Skeletal muscle satellite cell (primary cell): ENCODE results near the gene RNGTT.

ENCODE experiments used
- H3K27me3 ChIP-seq: 2 replicates; pipeline ENCODE4 v1.7.0; 2013; ENCODE audit warnings: low read length; ENCODE audit not compliant: control insufficient read depth, insufficient read depth
- H3K36me3 ChIP-seq: 2 replicates; pipeline ENCODE4 v1.7.0; 2013; ENCODE audit warnings: mild to moderate bottlenecking, control low read depth, low read length; ENCODE audit not compliant: insufficient read depth
- H3K4me1 ChIP-seq: 2 replicates; pipeline ENCODE4 v1.7.0; 2013; ENCODE audit warnings: low read length; ENCODE audit not compliant: control insufficient read depth, insufficient read depth
- H3K4me2 ChIP-seq: 2 replicates; pipeline ENCODE4 v1.7.0; 2013; ENCODE audit warnings: mild to moderate bottlenecking, low read length
- H3K4me3 ChIP-seq: 2 replicates; pipeline ENCODE4 v1.7.0; 2013; ENCODE audit warnings: low read length
- H3K9ac ChIP-seq: 2 replicates; pipeline ENCODE4 v1.7.0; 2013; ENCODE audit warnings: mild to moderate bottlenecking, low read depth, low read length, moderate library complexity
- H3K9me3 ChIP-seq: replicated peaks from 2 replicates; pipeline ENCODE4 v1.7.0; 2013; ENCODE audit warnings: mild to moderate bottlenecking, control low read depth, low read length

RNGTT gene

GRCh38 chr6:88899569-88900316 is 63.7 kb downstream of the RNGTT start:
- Histone ChIP-seq H3K9me3 (no peaks in the 10 kb centered on the region), H3K4me3 (no peak overlapping the region), H3K4me1 (no peaks in the 10 kb centered on the region), H3K36me3 (peaks cover 2% of the 10 kb centered on the region), H3K27me3 (no peaks in the 10 kb centered on the region), H3K9ac (no peak overlapping the region), H3K4me2 (no peak overlapping the region)

GRCh38 chr6:88895911-88896310 is 67.5 kb downstream of the RNGTT start:
- Histone ChIP-seq H3K9ac (no peak overlapping the region), H3K36me3 (no peaks in the 10 kb centered on the region), H3K4me3 (no peak overlapping the region)

DNA sequence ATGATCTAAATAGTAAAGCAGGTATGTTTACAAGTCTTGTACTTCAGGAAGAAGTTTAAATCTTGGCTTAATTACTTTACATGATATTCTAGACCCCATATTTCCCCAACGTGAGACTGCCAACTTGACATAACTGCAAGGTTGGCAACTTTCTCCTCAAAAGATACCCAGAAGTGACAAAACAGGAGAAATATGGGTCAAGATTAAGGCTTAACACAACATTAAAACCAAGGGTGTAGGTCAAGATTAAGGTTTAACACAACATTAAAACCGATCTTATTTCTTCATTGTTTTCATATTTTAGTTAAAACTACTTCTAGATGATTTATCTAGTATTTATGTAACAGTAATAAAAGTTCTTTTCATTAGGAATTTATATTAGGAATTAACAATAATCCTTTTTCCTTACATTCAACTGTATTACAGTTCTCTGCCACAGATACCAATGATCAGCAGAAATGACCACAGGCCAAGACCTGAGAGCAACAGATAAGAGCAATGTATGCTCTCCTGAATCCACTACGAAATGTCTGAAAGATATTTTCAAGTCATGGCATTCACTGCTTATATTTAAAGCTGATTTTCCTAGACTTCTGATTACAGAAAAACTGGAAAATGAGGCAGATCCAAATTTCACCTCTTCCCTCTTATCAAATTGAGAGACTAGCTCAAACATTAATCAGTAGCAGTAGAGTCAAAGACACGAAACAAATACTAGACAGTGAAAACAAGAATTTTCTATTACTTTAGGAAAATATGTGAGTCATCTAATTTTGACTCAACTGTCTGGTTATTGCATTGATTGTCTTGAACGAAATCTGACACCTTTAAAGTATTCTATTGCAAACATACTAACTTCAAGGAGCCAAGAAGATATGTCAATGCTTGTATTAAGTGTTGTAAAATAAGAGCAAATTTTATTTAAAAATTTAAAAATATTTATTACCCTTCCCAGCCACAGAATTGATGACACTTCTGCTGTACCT is 72.3 kb downstream of the RNGTT start:
- Histone ChIP-seq H3K4me3 (no peak overlapping the region), H3K9me3 (no peaks in the 10 kb centered on the region), H3K4me1 (peaks cover 6% of the 10 kb centered on the region), H3K27me3 (no peaks in the 10 kb centered on the region), H3K9ac (no peak overlapping the region), H3K36me3 (no peaks in the 10 kb centered on the region), H3K4me2 (no peak overlapping the region)

More at GRCh38 chr6:88895911-88896310, 67.5 kb downstream of the RNGTT start:
- no peaks in the 10 kb centered on the region for H3K9me3 ChIP-seq
- no peaks in the 10 kb centered on the region for H3K27me3 ChIP-seq
- H3K4me1 ChIP-seq = peaks cover 6% of the 10 kb centered on the region
- H3K4me2 ChIP-seq = no peak overlapping the region

- Histone ChIP-seq H3K9me3 (no peaks in the 10 kb centered on the region), H3K27me3 (no peaks in the 10 kb centered on the region), H3K36me3 (no peaks in the 10 kb centered on the region), H3K4me3 (no peak overlapping the region), H3K4me2 (no peak overlapping the region), H3K9ac (no peak overlapping the region), H3K4me1 (peaks cover 6% of the 10 kb centered on the region)
These were observed 73.0 kb downstream of the RNGTT start for GRCh38 chr6:88890394-88890793.

DNA sequence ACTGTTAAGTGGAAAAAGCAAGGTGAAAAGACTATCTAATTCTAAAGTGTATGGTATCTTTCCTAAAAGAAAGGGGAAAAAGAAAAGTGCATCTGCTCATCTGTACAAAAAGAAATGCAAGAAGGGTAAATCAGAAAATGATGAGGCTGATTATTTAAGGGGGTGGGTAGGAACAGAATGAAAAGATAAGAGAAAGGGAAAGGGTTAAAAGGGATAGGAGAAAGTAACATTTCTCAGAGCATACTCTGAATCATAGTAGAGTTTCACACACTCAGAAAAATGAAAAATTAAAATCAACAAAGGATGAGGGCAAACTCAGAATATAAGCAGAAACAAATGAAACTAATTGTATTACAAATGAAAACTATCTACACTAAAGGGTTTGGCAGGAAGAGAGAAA is 79.1 kb downstream of the RNGTT start:
- Histone ChIP-seq H3K9me3 (no peaks in the 10 kb centered on the region), H3K4me2 (no peak overlapping the region), H3K27me3 (no peaks in the 10 kb centered on the region), H3K9ac (no peak overlapping the region), H3K36me3 (no peaks in the 10 kb centered on the region), H3K4me1 (no peaks in the 10 kb centered on the region), H3K4me3 (no peak overlapping the region)

DNA sequence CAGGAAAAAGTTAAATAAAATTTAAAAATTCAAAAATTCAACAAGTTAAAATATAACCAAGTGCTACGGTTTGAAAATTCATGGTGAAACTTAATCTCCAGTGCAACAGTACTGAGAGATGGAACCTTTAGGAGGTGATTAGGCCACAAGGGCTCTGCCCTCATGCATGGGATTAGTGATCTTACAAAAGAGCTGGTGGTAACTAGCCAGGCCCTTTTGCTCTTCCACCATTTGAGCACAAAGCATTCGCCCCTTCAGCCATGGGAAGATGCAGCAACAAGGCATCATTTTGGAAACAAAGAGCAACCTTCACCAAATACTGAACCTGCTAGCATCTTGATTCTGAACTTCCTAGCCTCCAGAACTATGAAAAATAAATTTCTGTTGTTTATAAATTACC is 80.9 kb downstream of the RNGTT start:
- H3K9me3 ChIP-seq = no peaks in the 10 kb centered on the region
- no peak overlapping the region for H3K4me2 ChIP-seq

GRCh38 chr6:88881451-88881850 is 82.0 kb downstream of the RNGTT start:
- H3K4me2 ChIP-seq = no peak overlapping the region
- no peaks in the 10 kb centered on the region for H3K27me3 ChIP-seq
- H3K4me1 ChIP-seq = no peaks in the 10 kb centered on the region
- H3K36me3 ChIP-seq = no peaks in the 10 kb centered on the region
- no peak overlapping the region for H3K9ac ChIP-seq
- no peaks in the 10 kb centered on the region for H3K9me3 ChIP-seq
- H3K4me3 ChIP-seq = no peak overlapping the region

More for the DNA sequence above, 80.9 kb downstream of the RNGTT start:
- H3K4me3 ChIP-seq = no peak overlapping the region
- no peaks in the 10 kb centered on the region for H3K27me3 ChIP-seq
- H3K4me1 ChIP-seq = no peaks in the 10 kb centered on the region
- no peaks in the 10 kb centered on the region for H3K36me3 ChIP-seq
- H3K9ac ChIP-seq = no peak overlapping the region

GRCh38 chr6:88880021-88880420 is 83.4 kb downstream of the RNGTT start:
- H3K4me3 ChIP-seq = no peak overlapping the region
- no peaks in the 10 kb centered on the region for H3K36me3 ChIP-seq
- H3K9me3 ChIP-seq = no peaks in the 10 kb centered on the region
- no peaks in the 10 kb centered on the region for H3K27me3 ChIP-seq
- no peaks in the 10 kb centered on the region for H3K4me1 ChIP-seq
- no peak overlapping the region for H3K4me2 ChIP-seq
- no peak overlapping the region for H3K9ac ChIP-seq

DNA sequence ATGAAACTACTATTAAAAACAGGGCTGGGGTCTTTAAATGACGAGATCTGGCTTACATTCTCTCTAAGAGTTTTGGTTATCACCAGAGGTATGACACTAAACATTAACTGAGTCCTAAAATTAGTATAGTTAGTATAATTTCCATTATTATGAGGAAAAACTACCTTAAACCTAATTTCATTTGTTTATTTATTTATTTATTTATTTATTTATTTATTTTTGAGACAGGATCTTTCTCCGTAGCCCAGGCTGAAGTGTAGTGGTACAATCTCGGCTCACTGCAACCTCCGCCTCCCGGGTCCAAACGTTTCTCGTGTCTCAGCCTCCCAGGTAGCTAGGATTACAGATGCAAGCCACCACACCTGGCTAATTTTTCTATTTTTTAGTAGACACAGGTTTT is 85.5 kb downstream of the RNGTT start:
- H3K4me2 ChIP-seq = no peak overlapping the region
- no peak overlapping the region for H3K4me3 ChIP-seq
- no peaks in the 10 kb centered on the region for H3K9me3 ChIP-seq
- no peaks in the 10 kb centered on the region for H3K4me1 ChIP-seq
- H3K9ac ChIP-seq = no peak overlapping the region
- no peaks in the 10 kb centered on the region for H3K27me3 ChIP-seq
- no peaks in the 10 kb centered on the region for H3K36me3 ChIP-seq

GRCh38 chr6:88872962-88873361 is 90.5 kb downstream of the RNGTT start:
- Histone ChIP-seq H3K27me3 (no peaks in the 10 kb centered on the region), H3K4me3 (no peak overlapping the region), H3K4me2 (no peak overlapping the region), H3K36me3 (no peaks in the 10 kb centered on the region), H3K4me1 (peaks cover 27% of the 10 kb centered on the region), H3K9ac (no peak overlapping the region), H3K9me3 (no peaks in the 10 kb centered on the region)

DNA sequence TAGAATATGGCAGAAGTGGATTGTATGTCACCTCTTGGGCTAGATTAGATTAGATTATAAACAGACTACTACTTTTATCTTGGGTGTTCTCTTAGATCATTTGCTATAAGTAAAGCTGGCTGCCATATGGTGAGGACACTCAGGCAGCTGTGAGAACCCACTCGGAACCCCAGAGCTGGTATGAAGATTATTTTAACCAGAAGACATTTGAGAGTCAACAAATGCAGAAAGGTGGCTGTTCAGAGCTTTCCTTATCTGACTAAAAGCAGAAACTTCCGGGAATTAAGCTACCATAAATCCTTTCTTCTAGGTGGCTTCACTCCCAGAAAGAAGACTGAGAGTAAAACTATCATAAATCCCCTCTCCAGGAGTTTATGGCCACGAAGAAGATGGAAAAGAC is 91.9 kb downstream of the RNGTT start:
- H3K27me3 ChIP-seq = no peaks in the 10 kb centered on the region
- H3K4me1 ChIP-seq = peaks cover 35% of the 10 kb centered on the region
- H3K9ac ChIP-seq = no peak overlapping the region
- H3K4me3 ChIP-seq = no peak overlapping the region
- no peaks in the 10 kb centered on the region for H3K36me3 ChIP-seq
- H3K9me3 ChIP-seq = no peaks in the 10 kb centered on the region
- H3K4me2 ChIP-seq = no peak overlapping the region
